Glutamatergic neuron (in vitro differentiated cells): ENCODE data around the gene UQCRC1. TPM values are rescaled to one million over a fixed set of nuclear protein-coding genes. Genes with fewer than 3 reads are reported as not detected.

ENCODE experiments used
- DNase-seq: peaks from one replicate; pipeline ENCODE4 v3.0.0; 2022
- H3K27ac Mint-ChIP-seq: one replicate; pipeline ENCODE4 v1.8.0; 2020; ENCODE audit warnings: mild to moderate bottlenecking, mixed read lengths, inconsistent platforms; ENCODE audit not compliant: unreplicated experiment
- H3K27me3 Mint-ChIP-seq: one replicate; pipeline ENCODE4 v1.8.0; 2020; ENCODE audit warnings: mild to moderate bottlenecking, moderate library complexity, mixed read lengths, inconsistent platforms; ENCODE audit not compliant: unreplicated experiment
- H3K36me3 Mint-ChIP-seq: one replicate; pipeline ENCODE4 v1.8.0; 2020; ENCODE audit warnings: mild to moderate bottlenecking, mixed read lengths, inconsistent platforms; ENCODE audit not compliant: unreplicated experiment
- H3K4me1 Mint-ChIP-seq: one replicate; pipeline ENCODE4 v1.8.0; 2020; ENCODE audit warnings: mild to moderate bottlenecking, low read depth, mixed read lengths, inconsistent platforms; ENCODE audit not compliant: unreplicated experiment
- H3K4me3 Mint-ChIP-seq: one replicate; pipeline ENCODE4 v1.8.0; 2020; ENCODE audit warnings: mild to moderate bottlenecking, mixed read lengths, inconsistent platforms; ENCODE audit not compliant: unreplicated experiment
- H3K9me3 Mint-ChIP-seq: one replicate; pipeline ENCODE4 v1.8.0; 2020; ENCODE audit warnings: mild to moderate bottlenecking, moderate library complexity, mixed read lengths, inconsistent platforms; ENCODE audit not compliant: unreplicated experiment
- total RNA-seq: library from RNA; stranded (reverse); fragmentation: NEBNext Ultra II Directional; extraction: Animal tissue kit (Norgen Biotek cat#: 25700); gene quantifications from one replicate; pipeline ENCODE4 v1.2.1, GENCODE V29; 2021; ENCODE audit not compliant: unreplicated experiment
- TF ChIP-seq, protein P1 (sequence below): fragments of 200-600 bp; sonication (generic); IDR thresholded peaks from one replicate; pipeline ENCODE4 v1.5.0; 2021; ENCODE audit not compliant: partially characterized antibody, unreplicated experiment

UQCRC1 gene
- total RNA-seq, 1 donor from 2014 or later = 242 TPM

DNA sequence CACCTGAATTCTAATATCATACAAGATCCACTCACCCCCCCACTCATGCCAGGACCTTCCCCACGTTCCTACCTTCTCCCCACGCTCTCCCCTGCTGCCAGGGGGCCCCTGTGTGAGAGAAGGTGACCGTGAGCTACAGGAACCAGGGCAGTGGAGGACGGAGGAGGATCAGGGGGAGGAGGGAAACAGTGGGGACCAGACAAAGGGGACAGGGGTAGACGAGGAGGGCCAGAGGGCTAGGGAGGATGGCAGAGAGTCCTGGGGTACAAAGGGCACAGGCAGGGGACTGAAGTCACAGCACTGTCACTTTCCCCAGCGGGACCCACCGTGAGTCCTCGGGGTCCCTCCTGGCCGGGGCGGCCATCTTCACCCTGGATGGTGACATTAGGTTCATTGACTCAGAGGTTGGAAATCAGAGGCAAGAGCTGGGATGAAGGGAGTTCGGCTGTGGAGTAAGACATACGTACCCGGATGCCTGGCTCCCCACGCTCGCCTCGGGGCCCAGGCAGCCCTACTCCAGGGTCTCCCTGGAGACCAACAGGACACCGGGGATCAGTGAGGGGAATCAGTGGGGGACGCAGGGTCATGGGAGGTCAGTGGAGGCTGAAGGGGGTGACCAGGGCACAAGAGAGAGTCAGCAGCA lies 39.5 kb downstream of the UQCRC1 start:
- DNase-seq = no peak
- H3K9me3 Mint-ChIP-seq = peaks cover 9% of the 10 kb centered on the region
- no peak overlapping the region for H3K27ac Mint-ChIP-seq
- H3K4me1 Mint-ChIP-seq = peaks cover 6% of the 10 kb centered on the region
- TF ChIP-seq, protein P1, sequence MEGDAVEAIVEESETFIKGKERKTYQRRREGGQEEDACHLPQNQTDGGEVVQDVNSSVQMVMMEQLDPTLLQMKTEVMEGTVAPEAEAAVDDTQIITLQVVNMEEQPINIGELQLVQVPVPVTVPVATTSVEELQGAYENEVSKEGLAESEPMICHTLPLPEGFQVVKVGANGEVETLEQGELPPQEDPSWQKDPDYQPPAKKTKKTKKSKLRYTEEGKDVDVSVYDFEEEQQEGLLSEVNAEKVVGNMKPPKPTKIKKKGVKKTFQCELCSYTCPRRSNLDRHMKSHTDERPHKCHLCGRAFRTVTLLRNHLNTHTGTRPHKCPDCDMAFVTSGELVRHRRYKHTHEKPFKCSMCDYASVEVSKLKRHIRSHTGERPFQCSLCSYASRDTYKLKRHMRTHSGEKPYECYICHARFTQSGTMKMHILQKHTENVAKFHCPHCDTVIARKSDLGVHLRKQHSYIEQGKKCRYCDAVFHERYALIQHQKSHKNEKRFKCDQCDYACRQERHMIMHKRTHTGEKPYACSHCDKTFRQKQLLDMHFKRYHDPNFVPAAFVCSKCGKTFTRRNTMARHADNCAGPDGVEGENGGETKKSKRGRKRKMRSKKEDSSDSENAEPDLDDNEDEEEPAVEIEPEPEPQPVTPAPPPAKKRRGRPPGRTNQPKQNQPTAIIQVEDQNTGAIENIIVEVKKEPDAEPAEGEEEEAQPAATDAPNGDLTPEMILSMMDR = no peak
- H3K36me3 Mint-ChIP-seq = no peaks in the 10 kb centered on the region
- H3K27me3 Mint-ChIP-seq = peaks cover 14% of the 10 kb centered on the region
- no peak overlapping the region for H3K4me3 Mint-ChIP-seq

DNA sequence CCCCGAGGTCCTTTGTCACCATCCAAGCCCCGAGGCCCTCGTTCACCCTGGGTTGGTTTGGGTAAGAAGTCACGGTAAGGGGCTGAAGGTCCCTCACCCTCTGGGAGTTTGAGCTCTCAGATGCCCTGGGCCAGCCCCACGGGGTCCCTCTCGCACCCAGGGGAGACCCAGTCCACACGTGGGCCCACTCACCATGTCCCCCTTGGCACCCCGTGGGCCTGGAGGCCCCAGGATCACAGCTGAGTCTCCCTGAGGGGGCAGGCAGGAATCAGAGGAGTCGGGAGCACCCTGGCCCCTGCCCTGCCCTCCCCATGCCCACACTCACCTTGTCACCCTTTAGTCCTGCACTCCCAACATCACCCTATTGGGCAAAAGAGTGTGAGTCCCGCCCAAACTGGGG lies 40.0 kb downstream of the UQCRC1 start:
- TF ChIP-seq, protein P1 = no peak
- H3K27me3 Mint-ChIP-seq = peaks cover 14% of the 10 kb centered on the region
- no peaks in the 10 kb centered on the region for H3K36me3 Mint-ChIP-seq
- no peak overlapping the region for H3K27ac Mint-ChIP-seq
- DNase-seq = no peak
- no peak overlapping the region for H3K4me3 Mint-ChIP-seq
- peaks cover 6% of the 10 kb centered on the region for H3K4me1 Mint-ChIP-seq
- H3K9me3 Mint-ChIP-seq = peaks cover 9% of the 10 kb centered on the region

DNA sequence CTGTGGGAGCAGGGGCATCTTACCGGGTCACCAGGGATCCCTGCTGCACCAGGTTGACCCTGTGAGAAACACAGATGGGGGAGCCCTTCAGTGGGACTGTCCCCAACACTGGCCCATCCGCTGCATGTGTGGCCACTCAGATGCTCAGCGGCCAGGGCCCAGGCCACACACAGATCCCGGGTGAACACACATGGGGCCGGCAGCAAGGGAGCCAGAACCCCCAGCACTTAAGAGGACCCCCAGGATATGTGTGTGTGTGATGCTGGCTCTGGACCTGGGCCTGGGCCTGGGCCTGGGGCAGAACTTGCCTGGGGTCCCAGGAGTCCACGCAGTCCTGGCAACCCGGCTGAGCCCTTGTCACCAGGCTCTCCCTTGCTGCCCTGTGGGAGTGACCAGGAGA lies 41.0 kb downstream of the UQCRC1 start:
- H3K27me3 Mint-ChIP-seq = peaks cover 18% of the 10 kb centered on the region
- no peak for DNase-seq
- H3K4me3 Mint-ChIP-seq = no peak overlapping the region
- H3K9me3 Mint-ChIP-seq = peaks cover 12% of the 10 kb centered on the region
- no peaks in the 10 kb centered on the region for H3K36me3 Mint-ChIP-seq
- H3K27ac Mint-ChIP-seq = no peak overlapping the region
- peaks cover 13% of the 10 kb centered on the region for H3K4me1 Mint-ChIP-seq
- TF ChIP-seq, protein P1 = no peak

DNA sequence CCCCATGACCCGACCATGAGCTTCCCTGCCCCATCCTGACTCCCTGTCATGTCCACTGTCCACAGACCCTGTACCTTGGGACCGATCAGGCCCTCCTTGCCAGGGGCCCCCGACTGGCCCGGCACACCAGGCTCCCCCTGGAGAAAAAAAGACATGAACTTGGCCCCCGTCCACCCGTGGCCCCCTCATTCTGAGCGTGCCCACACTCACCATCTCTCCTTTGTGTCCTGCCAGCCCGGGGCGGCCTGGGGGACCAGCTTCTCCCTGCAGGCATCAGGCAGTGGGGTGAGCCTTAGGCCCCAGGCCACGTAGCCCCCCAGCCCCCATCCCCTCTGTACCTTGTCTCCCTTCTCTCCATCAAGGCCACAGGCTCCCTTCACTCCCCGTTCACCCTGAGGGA lies 41.9 kb downstream of the UQCRC1 start:
- Mint-ChIP-seq H3K9me3 (peaks cover 18% of the 10 kb centered on the region), H3K4me1 (peaks cover 20% of the 10 kb centered on the region), H3K27me3 (peaks cover 23% of the 10 kb centered on the region), H3K27ac (no peak overlapping the region), H3K36me3 (no peaks in the 10 kb centered on the region), H3K4me3 (no peak overlapping the region)
- DNase-seq = no peak
- TF ChIP-seq, protein P1 = no peak

DNA sequence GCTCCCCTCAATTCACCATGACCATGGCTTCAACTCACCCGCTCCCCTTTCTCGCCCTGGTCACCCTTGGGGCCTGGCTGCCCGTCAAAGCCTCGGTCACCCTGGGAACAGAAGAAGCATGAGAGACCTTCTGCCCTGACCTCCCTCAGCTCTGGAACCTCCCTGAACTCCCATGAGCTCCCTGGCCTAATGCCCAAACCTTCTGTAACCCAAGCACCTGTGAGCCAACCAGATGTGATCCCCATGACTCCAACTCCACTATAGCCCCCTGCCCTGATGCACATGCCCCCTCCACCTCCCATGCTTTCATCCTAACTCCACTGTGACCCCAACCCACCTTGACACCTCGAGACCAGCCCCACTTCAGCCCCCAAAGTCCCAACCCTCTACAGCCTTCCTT lies 42.4 kb downstream of the UQCRC1 start:
- H3K9me3 Mint-ChIP-seq = peaks cover 18% of the 10 kb centered on the region
- H3K27ac Mint-ChIP-seq = no peak overlapping the region

More for the DNA sequence above, 42.4 kb downstream of the UQCRC1 start:
- peaks cover 20% of the 10 kb centered on the region for H3K4me1 Mint-ChIP-seq
- DNase-seq = no peak
- peaks cover 23% of the 10 kb centered on the region for H3K27me3 Mint-ChIP-seq
- TF ChIP-seq, protein P1 = no peak
- H3K36me3 Mint-ChIP-seq = no peaks in the 10 kb centered on the region
- H3K4me3 Mint-ChIP-seq = no peak overlapping the region
